K562 (cell line): ENCODE data around the gene KIT. TPM values are rescaled to one million over a fixed set of nuclear protein-coding genes. Genes with fewer than 3 reads are reported as not detected.

Experiments
- ATAC-seq: fragments of 200-7000 bp; cut with Tn5 transposase; 3 replicates; pipeline ENCODE4 v1.9.1; 2020; ENCODE audit warnings: moderate library complexity
- BruUV-seq: library from RNA; stranded (reverse); fragments of 400-500 nt; replicated peaks from 2 replicates; lab custom pipeline; 2021; lab: Mats Ljungman, UMichigan
- CTCF ChIA-PET: fragments of 300-600 bp; formaldehyde crosslinking; extraction: SDS; loops from one replicate; lab custom pipeline; 2021; ENCODE audit warnings: low intra/inter-chr PET ratio; lab: Yijun Ruan, JAX
- POLR2A ChIA-PET: fragments of 300-600, 350-650 bp; sonication (Branson Sonifier 250); formaldehyde crosslinking; extraction: SDS; loops from one replicate; lab custom pipeline; 2021; ENCODE audit warnings: antibody characterized with exemption, inconsistent platforms; lab: Yijun Ruan, JAX
- DNase-seq, 4 experiments: peaks; one replicate each; pipeline versions ENCODE4 v3.0.0 to v3.0.0-alpha.2; 2011 to 2018; ENCODE audit warnings: low spot score in 3 of 4, mixed read lengths in 3 of 4; ENCODE audit errors: extremely low read depth in 1 of 4
- FAIRE-seq: peaks from 2 replicates; lab custom pipeline; 2011; peaks lifted over from hg19 to GRCh38; lab: Jason Lieb, UNC
- H2AFZ ChIP-seq: 2 replicates; pipeline ENCODE4 v1.6.0; 2011; ENCODE audit warnings: low read depth, low read length, control low read depth, inconsistent platforms
- H3K27ac ChIP-seq: fragments of 200-600 bp; 3 replicates; pipeline ENCODE4 v1.8.0; 2011; ENCODE audit warnings: low read depth, mild to moderate bottlenecking, control low read depth, inconsistent platforms, low read length, moderate library complexity, mixed read lengths; ENCODE audit errors: extremely low read depth
- H3K27me3 ChIP-seq, 2 experiments: fragments of 300-600 bp in 1 of 2; 2 replicates in 1 of 2; 3 replicates in 1 of 2; pipeline versions ENCODE4 v1.6.0 to v1.8.0; 2011; ENCODE audit warnings: inconsistent platforms in 2 of 2, low read length in 2 of 2, mild to moderate bottlenecking in 1 of 2, mixed read lengths in 1 of 2, moderate library complexity in 1 of 2; ENCODE audit not compliant: control insufficient read depth in 2 of 2, insufficient read depth in 2 of 2
- H3K36me3 ChIP-seq: fragments of 300-600 bp; 3 replicates; pipeline ENCODE4 v1.8.0; 2011; ENCODE audit warnings: mild to moderate bottlenecking, low read length, inconsistent platforms; ENCODE audit not compliant: control insufficient read depth, insufficient read depth
- H3K4me1 ChIP-seq, 2 experiments: fragments of 200-600 bp in 1 of 2; replicated peaks in 1 of 2; 2 replicates in 1 of 2; 3 replicates in 1 of 2; pipeline versions ENCODE4 v1.5.1 to v1.8.0; 2011; ENCODE audit warnings: inconsistent platforms in 2 of 2, low read length in 2 of 2, mild to moderate bottlenecking in 1 of 2, mixed read lengths in 1 of 2, moderate library complexity in 1 of 2; ENCODE audit not compliant: control insufficient read depth in 2 of 2, insufficient read depth in 2 of 2
- H3K4me2 ChIP-seq: 2 replicates; pipeline ENCODE4 v1.6.1; 2011; ENCODE audit warnings: low read length, control low read depth, inconsistent platforms, mixed read lengths; ENCODE audit not compliant: insufficient read depth
- H3K4me3 ChIP-seq: fragments of 200-600 bp; sonication (generic), shearing (Covaris generic); 2 replicates; pipeline ENCODE4 v1.5.1; 2016; ENCODE audit warnings: control low read depth, inconsistent platforms
- H3K79me2 ChIP-seq: fragments of 200-600 bp; 3 replicates; pipeline ENCODE4 v1.8.0; 2011; ENCODE audit warnings: low read length, inconsistent platforms; ENCODE audit not compliant: control insufficient read depth, insufficient read depth
- H3K9ac ChIP-seq, 2 experiments: 2 replicates each; pipeline versions ENCODE4 v1.6.0 to v1.6.1; 2011; ENCODE audit warnings: low read depth in 2 of 2, low read length in 2 of 2, control low read depth in 1 of 2, inconsistent platforms in 1 of 2, mild to moderate bottlenecking in 1 of 2, mixed read lengths in 1 of 2; ENCODE audit not compliant: insufficient read depth in 1 of 2
- H3K9me1 ChIP-seq: one replicate; pipeline ENCODE4 v1.6.0; 2011; ENCODE audit warnings: inconsistent platforms, mild to moderate bottlenecking, low read length, moderate library complexity; ENCODE audit not compliant: control insufficient read depth, insufficient read depth
- H3K9me3 ChIP-seq: replicated peaks from 2 replicates; pipeline ENCODE4 v1.5.1; 2011; ENCODE audit warnings: low read depth, low read length, inconsistent platforms; ENCODE audit not compliant: control insufficient read depth, insufficient read depth
- H4K20me1 ChIP-seq: replicated peaks from 2 replicates; pipeline ENCODE4 v1.6.1; 2011; ENCODE audit warnings: low read length, inconsistent platforms, mixed read lengths; ENCODE audit not compliant: control insufficient read depth, insufficient read depth
- CBFA2T3 ChIP-seq: fragments of 450-650 bp; IDR thresholded peaks from 2 replicates; pipeline ENCODE4 v1.6.1; 2017
- HNRNPL ChIP-seq: fragments of 200-400 bp; formaldehyde crosslinking; IDR thresholded peaks from 2 replicates; pipeline ENCODE4 v1.6.1; 2017; ENCODE audit warnings: low read depth, mild to moderate bottlenecking, low read length
- KLF6 ChIP-seq: fragments of 250-450 bp; sonication (Bioruptor Pico); IDR thresholded peaks from 2 replicates; pipeline ENCODE4 v1.4.0; 2020; ENCODE audit warnings: mild to moderate bottlenecking, moderate library complexity, borderline replicate concordance
- MAFF ChIP-seq: IDR thresholded peaks from 2 replicates; pipeline ENCODE4 v1.6.1; 2012; ENCODE audit warnings: low read length, improper control_type of control experiment
- RNF2 ChIP-seq: sonication (generic); IDR thresholded peaks from 2 replicates; pipeline ENCODE4 v1.6.1; 2016
- ZBTB1 ChIP-seq: sonication (generic); formaldehyde crosslinking; IDR thresholded peaks from 2 replicates; pipeline ENCODE4 v1.8.1; 2023; ENCODE audit warnings: missing genetic modification reagents, low read depth, mild to moderate bottlenecking, borderline replicate concordance
- ZNF24 ChIP-seq: fragments of 450-650 bp; IDR thresholded peaks from 2 replicates; pipeline ENCODE4 v1.6.1; 2016
- WGBS: fragments of 100-300 bp; shearing (Covaris generic); methylation state at CpG from one replicate; pipeline ENCODE4 v1.1.6; 2016; ENCODE audit warnings: low coverage, mixed read lengths; ENCODE audit not compliant: insufficient coverage; ENCODE audit errors: missing lambda C conversion rate; 5-methylcytosine and 5-hydroxymethylcytosine counted together
- in situ Hi-C: fragments of 300-500 bp; cut with MboI; formaldehyde crosslinking; loops from 4 replicates; pipeline ENCODE4 v1.15.0; 2018; ENCODE audit warnings: inconsistent platforms, mixed read lengths
- intact Hi-C: fragments of 100-400 bp; cut with micrococcal nuclease; formaldehyde crosslinking; loops from 2 replicates; pipeline ENCODE4 v1.14.2; 2022
- polyA plus RNA-seq, 8 experiments: library from polyadenylated mRNA; depleted of rRNA in 4 of 8; stranded (reverse) in 5 of 8; unstranded in 3 of 8; fragments of >200 nt; fragmentation: Nextera tagmentation in 2 of 8; fragmentation: Illumina TruSeq in 1 of 8; extraction: Ambion mirVana in 2 of 8; extraction: Trizol in 1 of 8; gene quantifications; 2 replicates each; pipeline versions ENCODE4 v1.2.1 to v1.2.3, GENCODE V29; 2011 to 2014; ENCODE audit warnings: inconsistent platforms in 1 of 8, missing spikeins in 1 of 8
- total RNA-seq, 7 experiments: library from RNA; depleted of rRNA in 6 of 7; stranded (reverse); fragments of >200 nt in 6 of 7; fragmentation: Illumina TruSeq in 2 of 7; extraction: Trizol in 2 of 7; gene quantifications; 2 replicates each; pipeline versions ENCODE4 v1.2.1 to v1.2.3, GENCODE V29; 2011 to 2021; ENCODE audit warnings: low replicate concordance in 1 of 7
- TF ChIP-seq, protein P1 (sequence below): fragments of 250-450 bp; sonication (Bioruptor Pico); IDR thresholded peaks from 2 replicates; pipeline ENCODE4 v1.8.0; 2021; ENCODE audit warnings: mild to moderate bottlenecking, moderate library complexity
- TF ChIP-seq, protein P2 (sequence below): fragments of 450-650 bp; IDR thresholded peaks from 2 replicates; pipeline ENCODE4 v1.6.1; 2016; ENCODE audit warnings: mild to moderate bottlenecking, moderate library complexity

Gene KIT
- total and polyA plus RNA-seq, 9 of the 15 experiments (the other 6 are each of a cell fraction or from before 2014, with no cell fraction given): 0.27 to 5.6 (median 0.57) TPM

DNA sequence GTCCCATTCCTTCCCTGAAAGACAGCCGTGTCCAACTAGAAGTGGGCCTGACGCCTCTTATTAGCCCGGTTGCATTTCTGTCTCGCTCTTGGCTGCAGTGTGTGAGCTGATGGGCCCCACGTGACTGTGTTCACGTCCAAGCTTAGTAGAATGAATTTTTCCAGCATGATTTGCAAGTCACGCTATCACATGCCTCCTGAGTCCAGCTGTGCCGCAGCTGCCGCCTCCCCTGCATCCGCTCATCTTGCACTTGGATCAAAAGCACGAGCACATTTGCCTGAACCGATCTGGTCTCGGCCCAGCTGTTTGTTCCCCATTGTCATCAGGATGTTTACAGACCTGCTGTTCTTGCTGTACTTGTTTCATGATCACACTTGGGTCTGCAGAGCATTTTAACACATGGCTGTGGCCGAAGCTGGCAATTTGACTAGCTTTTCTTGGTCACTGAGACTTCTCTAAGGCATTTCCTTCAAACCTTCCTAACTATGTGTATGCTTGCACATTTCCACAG, 126.5 kb downstream of the KIT start:
- Histone ChIP-seq H3K9me3 (no peaks in the 10 kb centered on the region), H3K27me3 (no peaks in the 10 kb centered on the region; a peak in 1 of 5 replicates), H4K20me1 (no peaks in the 10 kb centered on the region; the same call in 1 of the 2 replicates), H3K27ac (no peak overlapping the region), H3K36me3 (no peaks in the 10 kb centered on the region), H3K9ac (peak overlapping the region in 1 of 2 experiments; percentile 65; a peak in 1 of 4 replicates), H2AFZ (peak overlapping the region; percentile 19), H3K79me2 (no peaks in the 10 kb centered on the region), H3K4me2 (peak overlapping the region; percentile 41; the same call in 1 of the 2 replicates), H3K9me1 (no peaks in the 10 kb centered on the region), H3K4me1 (peaks cover 0 to 10% of the 10 kb centered on the region in 2 experiments; a peak in 3 of 5 replicates), H3K4me3 (no peak overlapping the region)
- FAIRE-seq: peak; percentile 52
- intact Hi-C loops: no loop called here
- CTCF ChIA-PET: no interaction called here
- BruUV-seq: no TSS peak
- in situ Hi-C loops: no loop called here
- peak; percentile 73 for ATAC-seq
- 0% methylated on average over 14 of the region's 14 CpGs for WGBS
- POLR2A ChIA-PET: interaction anchor here (1.0 to 1.1 kb wide), 2 partner anchors 9 to 10 kb away, joined by 3 read pairs; no protein-coding TSS in a partner anchor
- DNase-seq: peak; percentile 11 to 59 (median 19)
- TF ChIP-seq HNRNPL (no peak), ZNF24 (no peak), ZBTB1 (CRISPR knock-in tag) (no peak), KLF6 (CRISPR knock-in tag) (no peak), MAFF (peak; percentile 17; the same call in 1 of the 2 replicates), CBFA2T3 (peak; percentile 71), RNF2 (no peak)
- TF ChIP-seq, protein P1, sequence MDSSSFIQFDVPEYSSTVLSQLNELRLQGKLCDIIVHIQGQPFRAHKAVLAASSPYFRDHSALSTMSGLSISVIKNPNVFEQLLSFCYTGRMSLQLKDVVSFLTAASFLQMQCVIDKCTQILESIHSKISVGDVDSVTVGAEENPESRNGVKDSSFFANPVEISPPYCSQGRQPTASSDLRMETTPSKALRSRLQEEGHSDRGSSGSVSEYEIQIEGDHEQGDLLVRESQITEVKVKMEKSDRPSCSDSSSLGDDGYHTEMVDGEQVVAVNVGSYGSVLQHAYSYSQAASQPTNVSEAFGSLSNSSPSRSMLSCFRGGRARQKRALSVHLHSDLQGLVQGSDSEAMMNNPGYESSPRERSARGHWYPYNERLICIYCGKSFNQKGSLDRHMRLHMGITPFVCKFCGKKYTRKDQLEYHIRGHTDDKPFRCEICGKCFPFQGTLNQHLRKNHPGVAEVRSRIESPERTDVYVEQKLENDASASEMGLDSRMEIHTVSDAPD (CRISPR knock-in tag): no peak
- TF ChIP-seq, protein P2, sequence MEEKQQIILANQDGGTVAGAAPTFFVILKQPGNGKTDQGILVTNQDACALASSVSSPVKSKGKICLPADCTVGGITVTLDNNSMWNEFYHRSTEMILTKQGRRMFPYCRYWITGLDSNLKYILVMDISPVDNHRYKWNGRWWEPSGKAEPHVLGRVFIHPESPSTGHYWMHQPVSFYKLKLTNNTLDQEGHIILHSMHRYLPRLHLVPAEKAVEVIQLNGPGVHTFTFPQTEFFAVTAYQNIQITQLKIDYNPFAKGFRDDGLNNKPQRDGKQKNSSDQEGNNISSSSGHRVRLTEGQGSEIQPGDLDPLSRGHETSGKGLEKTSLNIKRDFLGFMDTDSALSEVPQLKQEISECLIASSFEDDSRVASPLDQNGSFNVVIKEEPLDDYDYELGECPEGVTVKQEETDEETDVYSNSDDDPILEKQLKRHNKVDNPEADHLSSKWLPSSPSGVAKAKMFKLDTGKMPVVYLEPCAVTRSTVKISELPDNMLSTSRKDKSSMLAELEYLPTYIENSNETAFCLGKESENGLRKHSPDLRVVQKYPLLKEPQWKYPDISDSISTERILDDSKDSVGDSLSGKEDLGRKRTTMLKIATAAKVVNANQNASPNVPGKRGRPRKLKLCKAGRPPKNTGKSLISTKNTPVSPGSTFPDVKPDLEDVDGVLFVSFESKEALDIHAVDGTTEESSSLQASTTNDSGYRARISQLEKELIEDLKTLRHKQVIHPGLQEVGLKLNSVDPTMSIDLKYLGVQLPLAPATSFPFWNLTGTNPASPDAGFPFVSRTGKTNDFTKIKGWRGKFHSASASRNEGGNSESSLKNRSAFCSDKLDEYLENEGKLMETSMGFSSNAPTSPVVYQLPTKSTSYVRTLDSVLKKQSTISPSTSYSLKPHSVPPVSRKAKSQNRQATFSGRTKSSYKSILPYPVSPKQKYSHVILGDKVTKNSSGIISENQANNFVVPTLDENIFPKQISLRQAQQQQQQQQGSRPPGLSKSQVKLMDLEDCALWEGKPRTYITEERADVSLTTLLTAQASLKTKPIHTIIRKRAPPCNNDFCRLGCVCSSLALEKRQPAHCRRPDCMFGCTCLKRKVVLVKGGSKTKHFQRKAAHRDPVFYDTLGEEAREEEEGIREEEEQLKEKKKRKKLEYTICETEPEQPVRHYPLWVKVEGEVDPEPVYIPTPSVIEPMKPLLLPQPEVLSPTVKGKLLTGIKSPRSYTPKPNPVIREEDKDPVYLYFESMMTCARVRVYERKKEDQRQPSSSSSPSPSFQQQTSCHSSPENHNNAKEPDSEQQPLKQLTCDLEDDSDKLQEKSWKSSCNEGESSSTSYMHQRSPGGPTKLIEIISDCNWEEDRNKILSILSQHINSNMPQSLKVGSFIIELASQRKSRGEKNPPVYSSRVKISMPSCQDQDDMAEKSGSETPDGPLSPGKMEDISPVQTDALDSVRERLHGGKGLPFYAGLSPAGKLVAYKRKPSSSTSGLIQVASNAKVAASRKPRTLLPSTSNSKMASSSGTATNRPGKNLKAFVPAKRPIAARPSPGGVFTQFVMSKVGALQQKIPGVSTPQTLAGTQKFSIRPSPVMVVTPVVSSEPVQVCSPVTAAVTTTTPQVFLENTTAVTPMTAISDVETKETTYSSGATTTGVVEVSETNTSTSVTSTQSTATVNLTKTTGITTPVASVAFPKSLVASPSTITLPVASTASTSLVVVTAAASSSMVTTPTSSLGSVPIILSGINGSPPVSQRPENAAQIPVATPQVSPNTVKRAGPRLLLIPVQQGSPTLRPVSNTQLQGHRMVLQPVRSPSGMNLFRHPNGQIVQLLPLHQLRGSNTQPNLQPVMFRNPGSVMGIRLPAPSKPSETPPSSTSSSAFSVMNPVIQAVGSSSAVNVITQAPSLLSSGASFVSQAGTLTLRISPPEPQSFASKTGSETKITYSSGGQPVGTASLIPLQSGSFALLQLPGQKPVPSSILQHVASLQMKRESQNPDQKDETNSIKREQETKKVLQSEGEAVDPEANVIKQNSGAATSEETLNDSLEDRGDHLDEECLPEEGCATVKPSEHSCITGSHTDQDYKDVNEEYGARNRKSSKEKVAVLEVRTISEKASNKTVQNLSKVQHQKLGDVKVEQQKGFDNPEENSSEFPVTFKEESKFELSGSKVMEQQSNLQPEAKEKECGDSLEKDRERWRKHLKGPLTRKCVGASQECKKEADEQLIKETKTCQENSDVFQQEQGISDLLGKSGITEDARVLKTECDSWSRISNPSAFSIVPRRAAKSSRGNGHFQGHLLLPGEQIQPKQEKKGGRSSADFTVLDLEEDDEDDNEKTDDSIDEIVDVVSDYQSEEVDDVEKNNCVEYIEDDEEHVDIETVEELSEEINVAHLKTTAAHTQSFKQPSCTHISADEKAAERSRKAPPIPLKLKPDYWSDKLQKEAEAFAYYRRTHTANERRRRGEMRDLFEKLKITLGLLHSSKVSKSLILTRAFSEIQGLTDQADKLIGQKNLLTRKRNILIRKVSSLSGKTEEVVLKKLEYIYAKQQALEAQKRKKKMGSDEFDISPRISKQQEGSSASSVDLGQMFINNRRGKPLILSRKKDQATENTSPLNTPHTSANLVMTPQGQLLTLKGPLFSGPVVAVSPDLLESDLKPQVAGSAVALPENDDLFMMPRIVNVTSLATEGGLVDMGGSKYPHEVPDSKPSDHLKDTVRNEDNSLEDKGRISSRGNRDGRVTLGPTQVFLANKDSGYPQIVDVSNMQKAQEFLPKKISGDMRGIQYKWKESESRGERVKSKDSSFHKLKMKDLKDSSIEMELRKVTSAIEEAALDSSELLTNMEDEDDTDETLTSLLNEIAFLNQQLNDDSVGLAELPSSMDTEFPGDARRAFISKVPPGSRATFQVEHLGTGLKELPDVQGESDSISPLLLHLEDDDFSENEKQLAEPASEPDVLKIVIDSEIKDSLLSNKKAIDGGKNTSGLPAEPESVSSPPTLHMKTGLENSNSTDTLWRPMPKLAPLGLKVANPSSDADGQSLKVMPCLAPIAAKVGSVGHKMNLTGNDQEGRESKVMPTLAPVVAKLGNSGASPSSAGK: peak; percentile 83
